Hindlimb muscle (tissue), 1 donor: ENCODE data around the gene ZNF185. TPM values are rescaled to one million over a fixed set of nuclear protein-coding genes. Genes with fewer than 3 reads are reported as not detected.
A peak's percentile ranks its signal among the peaks of the same experiment; 100 is the strongest.

Source experiments
- DNase-seq: peaks from one replicate; pipeline ENCODE4 v3.0.0-alpha.2; 2013
- polyA plus RNA-seq: library from polyadenylated mRNA; unstranded; fragments of 120-200 nt; gene quantifications from one replicate; pipeline ENCODE4 v1.2.1, GENCODE V29; 2013; ENCODE audit not compliant: insufficient read length

Gene ZNF185
- 6.0 TPM for polyA plus RNA-seq

DNA sequence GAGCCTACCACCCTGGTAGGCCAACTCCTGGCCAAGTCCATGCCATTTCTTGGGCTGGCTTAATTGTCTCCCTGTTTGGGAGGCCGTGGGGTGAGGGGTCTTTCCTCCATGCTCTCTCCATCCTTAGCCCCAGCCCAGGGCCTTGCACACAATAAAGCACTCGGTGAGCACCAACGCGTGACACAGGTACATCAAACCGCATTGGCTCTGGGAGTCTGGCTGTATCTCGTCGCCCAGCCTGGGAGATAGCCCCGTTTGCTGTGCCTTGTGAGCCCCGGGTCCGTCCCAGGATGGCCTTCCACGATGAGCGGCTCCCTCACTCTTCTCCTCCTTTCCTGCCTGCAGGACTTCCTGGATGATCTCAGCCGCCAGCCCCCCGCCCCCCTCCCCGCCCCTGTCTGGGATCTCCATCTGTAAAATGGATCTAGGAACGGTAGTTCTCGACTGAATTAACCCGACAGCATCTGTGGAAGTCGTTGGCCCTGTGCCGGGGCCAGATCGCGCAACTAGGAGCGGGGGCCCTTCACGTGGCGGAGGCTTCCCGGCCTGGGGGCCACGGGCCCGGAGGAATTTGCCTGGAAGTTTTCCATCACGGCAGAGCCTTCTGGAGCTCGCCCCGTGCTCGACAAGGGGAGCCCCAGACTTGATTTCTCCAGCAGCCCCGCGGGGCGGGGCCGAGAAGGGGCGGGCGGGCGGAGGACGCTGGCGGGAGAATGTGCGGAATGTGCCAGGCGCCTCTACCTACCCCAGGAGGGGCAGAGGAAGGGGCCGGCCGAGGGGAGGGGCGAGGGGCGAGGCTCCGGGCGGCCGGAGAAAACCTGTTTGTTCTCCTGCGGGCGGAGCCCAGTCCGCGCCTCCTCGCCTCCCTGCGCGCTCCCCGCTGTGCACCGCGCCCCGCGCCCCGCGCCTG lies at the start of gene ZNF185:
Gene ZNF185, plus strand, starts transcription at position 846 of the 910 bp plus-strand sequence. CDS start 16,423 bp downstream, outside the sequence.
- peak; percentile 74 for DNase-seq

GRCh38 chrX:152850465-152850864 lies 47.4 kb upstream of the ZNF185 start:
- DNase-seq, result no peak

DNA sequence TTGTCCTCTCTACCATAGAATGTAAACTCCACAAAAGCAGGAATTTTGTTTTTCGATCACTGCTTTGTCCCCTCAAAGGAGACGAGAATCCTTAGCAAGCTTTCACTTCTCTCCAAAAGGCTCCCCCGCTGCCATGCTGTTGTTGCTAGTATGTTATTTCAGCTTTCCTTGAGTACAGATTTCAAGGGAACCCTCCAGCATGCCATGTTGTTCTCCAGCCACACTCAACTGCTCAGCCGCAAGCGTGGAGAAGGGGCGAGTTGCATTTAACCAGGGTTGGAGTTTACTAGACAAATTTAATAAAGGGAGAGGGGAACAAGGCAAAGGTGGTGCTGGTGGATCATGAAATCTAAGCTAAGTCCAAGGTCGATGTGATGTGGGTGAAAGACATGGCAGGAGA lies 43.9 kb upstream of the ZNF185 start:
- no peak for DNase-seq

GRCh38 chrX:152861116-152861515 lies 36.8 kb upstream of the ZNF185 start:
- no peak for DNase-seq

DNA sequence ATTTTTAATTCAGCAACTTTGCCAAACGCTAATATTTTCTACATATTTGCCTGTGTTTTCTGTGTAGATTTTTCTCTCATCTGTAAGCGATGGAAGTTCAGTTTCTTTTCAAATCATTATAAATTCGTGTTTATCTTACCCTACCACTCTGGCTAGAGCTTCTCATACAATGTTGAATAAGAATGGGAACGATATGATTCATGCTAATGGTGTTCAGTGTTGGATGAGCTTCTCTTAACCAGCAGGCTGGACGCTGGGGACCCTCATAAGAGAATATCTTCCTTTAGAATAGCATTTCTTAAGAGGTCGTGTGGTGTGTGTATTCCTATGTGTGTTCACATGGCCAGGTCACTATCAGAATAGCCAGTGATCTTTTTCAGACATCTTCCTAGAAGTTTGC lies 36.0 kb upstream of the ZNF185 start:
- DNase-seq, result no peak

GRCh38 chrX:152865232-152865920 lies 32.5 kb upstream of the ZNF185 start:
- peak; percentile 8 for DNase-seq

- DNase-seq, result no peak
These were observed 31.5 kb upstream of the ZNF185 start for GRCh38 chrX:152866386-152866785.

- DNase-seq, result no peak
These were observed 27.9 kb upstream of the ZNF185 start for GRCh38 chrX:152869972-152870371.

- DNase-seq, result no peak
These were observed 26.6 kb upstream of the ZNF185 start for GRCh38 chrX:152871260-152871659.

DNA sequence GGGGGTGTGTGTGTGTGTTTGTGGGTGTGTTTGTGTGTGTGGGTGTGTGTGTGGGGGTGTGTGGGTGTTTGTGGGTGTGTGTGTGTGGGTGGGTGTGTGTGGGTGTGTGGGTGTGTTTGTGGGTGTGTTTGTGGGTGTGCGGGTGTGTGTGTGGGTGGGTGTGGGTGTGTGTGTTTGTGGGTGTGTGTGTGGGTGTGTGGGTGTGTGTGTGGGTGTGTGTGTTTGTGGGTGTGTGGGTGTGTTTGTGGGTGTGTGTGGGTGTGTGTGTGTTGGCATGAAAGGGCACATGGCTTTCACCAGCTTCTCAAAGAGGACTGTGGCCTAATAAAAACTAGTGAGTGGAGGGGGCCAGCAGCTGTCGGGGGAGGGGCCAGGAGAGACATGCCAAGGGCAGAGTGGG lies 25.3 kb upstream of the ZNF185 start:
- no peak for DNase-seq

DNA sequence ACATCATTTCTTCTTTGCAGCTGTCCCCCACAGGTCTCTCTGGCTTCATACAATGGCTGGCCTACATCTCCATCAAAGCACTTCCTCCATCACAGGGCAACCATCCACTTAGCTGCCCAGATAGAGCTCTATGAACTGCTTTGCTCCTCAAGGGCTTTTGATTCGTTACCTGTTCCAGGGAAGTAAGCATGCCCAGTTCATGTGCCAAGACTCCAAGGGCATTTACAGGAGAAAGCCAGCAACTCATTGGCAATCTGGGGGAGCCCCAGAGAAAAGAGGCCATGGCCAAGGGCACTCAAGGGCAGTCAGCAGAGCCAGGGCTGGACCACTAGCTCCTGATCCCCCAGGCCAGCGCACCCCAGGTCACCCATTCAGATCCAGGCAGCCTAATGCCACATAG lies 24.5 kb upstream of the ZNF185 start:
- no peak for DNase-seq

GRCh38 chrX:152876931-152877840 lies 20.7 kb upstream of the ZNF185 start:
- no peak for DNase-seq

GRCh38 chrX:152878976-152879755 lies 18.7 kb upstream of the ZNF185 start:
- no peak for DNase-seq

- DNase-seq, result no peak
These were observed 16.6 kb upstream of the ZNF185 start for GRCh38 chrX:152881289-152881688.

- DNase-seq, result no peak
These were observed 13.7 kb upstream of the ZNF185 start for GRCh38 chrX:152884171-152884570.

DNA sequence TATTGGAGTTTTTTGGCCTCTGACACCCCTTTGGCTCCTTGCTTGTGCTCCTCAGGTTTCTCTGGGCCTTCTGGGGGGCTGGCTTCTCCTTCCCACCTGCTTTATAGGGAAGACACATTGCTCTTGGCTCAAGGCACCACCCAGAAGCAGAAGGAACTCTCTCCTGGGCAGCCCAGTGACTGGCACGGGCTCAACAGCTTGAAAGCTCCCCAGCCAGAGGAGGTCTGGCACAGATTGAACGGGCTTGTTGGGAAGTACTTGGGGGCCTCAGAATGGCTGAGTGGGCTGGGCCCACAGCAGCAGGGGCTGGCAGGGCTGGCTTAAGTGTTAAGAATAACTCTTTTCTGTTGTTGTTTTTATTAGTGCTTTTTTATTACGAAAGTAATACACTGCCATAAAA lies 11.2 kb upstream of the ZNF185 start:
- no peak for DNase-seq

GRCh38 chrX:152892499-152892898 lies 5.4 kb upstream of the ZNF185 start:
- no peak for DNase-seq

GRCh38 chrX:152892999-152893891 lies 4.6 kb upstream of the ZNF185 start:
- DNase-seq, result peak; percentile 62

GRCh38 chrX:152893980-152894610 lies 3.8 kb upstream of the ZNF185 start:
- no peak for DNase-seq

DNA sequence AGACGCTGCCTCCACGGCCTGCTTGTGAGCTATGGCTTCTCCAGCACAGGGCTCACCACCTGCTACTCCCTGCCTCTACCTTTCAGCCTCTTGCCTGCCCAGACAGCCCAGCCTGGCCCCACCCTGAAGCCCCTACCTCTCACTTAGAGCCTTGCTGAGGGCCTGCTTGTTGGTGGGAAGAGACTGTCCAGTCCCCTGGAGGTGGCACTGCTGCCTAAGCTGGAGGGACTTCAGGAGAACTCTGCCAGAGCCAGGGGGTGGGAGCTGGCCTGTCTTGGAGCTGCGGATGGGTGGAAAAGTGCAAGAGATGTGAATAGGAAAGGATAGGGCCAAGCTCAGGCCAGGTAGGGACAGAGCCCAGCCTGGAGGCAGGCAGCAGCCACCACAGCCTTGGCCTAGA lies 2.7 kb upstream of the ZNF185 start:
- no peak for DNase-seq
